Central memory CD8-positive, alpha-beta T cell (primary cell): Measurements from ENCODE around the gene NDUFA3.

Experiments
- ATAC-seq: fragments of 150-1000 bp; cut with Tn5 transposase; replicated peaks from 2 replicates; pipeline ENCODE4 v1.10.0; 2022; ENCODE audit warnings: mild to moderate bottlenecking, moderate FRiP score, moderate number of reproducible peaks; ENCODE audit not compliant: poor library complexity, severe bottlenecking; ENCODE audit errors: extremely low read depth
- DNase-seq, 2 donors: peaks; one replicate each; pipeline ENCODE4 v3.0.0; 2021; ENCODE audit warnings: low spot score in 2 of 2
- H3K27ac Mint-ChIP-seq: one replicate; pipeline ENCODE4 v1.8.0; 2022; ENCODE audit warnings: low read depth, mild to moderate bottlenecking, moderate library complexity, mixed read lengths
- H3K27me3 Mint-ChIP-seq: one replicate; pipeline ENCODE4 v1.8.0; 2022; ENCODE audit warnings: mixed read lengths
- H3K36me3 Mint-ChIP-seq: one replicate; pipeline ENCODE4 v1.8.0; 2022; ENCODE audit warnings: mild to moderate bottlenecking, moderate library complexity, mixed read lengths; ENCODE audit not compliant: insufficient read depth
- H3K4me1 Mint-ChIP-seq: one replicate; pipeline ENCODE4 v1.8.0; 2022; ENCODE audit warnings: mixed read lengths
- H3K4me3 Mint-ChIP-seq: one replicate; pipeline ENCODE4 v1.8.0; 2022; ENCODE audit warnings: mild to moderate bottlenecking, moderate library complexity, mixed read lengths
- H3K9me3 Mint-ChIP-seq: one replicate; pipeline ENCODE4 v1.8.0; 2022; ENCODE audit warnings: mixed read lengths

The NDUFA3 gene

DNA sequence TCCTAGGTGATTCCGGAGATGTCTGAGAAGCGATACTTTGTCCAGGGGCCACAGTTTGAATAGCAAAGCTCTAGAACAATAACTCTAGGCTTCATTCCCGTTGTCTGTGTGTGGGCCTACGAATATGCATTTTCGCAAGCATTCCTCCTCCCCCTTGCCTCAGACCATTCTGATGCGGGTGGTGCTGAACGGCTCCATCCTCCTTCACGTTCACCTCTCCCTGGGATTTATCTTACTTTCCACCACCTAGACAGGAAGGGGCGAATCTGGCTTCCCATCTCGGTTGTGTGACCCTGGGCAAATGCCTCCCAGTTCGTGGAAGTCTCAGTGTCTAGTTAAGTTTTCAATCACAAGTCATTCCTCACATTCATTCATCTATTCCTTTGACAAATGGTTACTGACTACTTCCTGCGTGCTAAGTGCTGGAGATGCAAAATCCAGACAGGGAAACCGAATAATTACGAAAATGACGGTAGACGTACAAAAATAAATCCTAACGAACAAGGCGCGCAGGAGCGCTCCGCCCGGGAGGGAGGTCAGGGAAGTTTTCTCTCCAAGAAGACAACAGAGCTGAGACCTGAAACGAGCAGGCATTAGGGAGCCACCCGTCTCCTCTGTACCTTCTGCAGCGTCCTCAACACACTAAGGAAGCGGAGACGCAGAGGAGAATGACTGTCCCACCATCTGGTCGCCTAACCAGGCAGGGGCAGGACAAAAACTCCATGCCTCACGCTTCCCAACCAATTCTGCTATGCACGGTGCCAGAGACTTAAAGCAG is 33.6 kb downstream of the NDUFA3 start:
- peaks cover 26% of the 10 kb centered on the region for H3K36me3 Mint-ChIP-seq

DNA sequence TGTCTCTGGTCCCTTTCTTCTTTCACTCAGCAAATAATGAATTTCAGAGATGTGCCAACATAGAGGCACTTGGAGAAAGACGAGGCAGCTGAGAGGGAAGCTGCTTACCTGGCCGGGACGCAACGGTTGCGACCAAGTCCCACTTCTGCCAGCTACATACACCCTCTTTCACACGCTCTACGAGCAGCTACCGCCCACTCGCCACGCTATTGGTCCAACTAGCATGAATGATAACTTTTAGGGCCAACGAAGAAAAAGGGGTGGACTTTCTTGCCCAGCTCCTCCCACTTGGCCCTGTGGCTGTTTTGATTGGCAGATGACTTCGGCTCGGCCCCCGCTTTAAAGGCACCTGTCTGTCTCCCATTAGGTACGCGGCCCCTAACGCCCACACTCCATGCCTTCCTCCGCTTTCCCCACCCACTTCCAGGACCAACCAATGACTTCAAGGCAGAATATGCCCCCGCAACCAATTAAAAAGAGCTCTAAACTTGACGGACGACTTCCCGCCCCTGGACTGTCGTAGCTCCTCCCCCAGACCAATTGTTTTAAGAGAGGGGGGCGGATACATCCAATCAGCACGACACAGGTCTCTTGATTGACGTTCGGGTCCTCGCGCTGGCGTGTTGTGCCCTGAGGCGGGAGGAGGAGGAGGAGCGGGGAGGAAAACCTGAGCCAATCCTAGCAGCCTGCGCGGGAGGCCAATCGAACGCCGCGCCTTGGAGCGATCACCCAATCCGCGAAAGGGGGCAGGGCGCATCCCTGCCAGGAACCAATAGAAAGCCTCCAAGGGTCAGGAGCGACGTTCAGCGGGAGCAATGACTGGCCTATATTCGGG is 34.4 kb downstream of the NDUFA3 start:
- peak overlapping the region; percentile 94 for H3K4me3 Mint-ChIP-seq
- H3K27me3 Mint-ChIP-seq, result no peaks in the 10 kb centered on the region
- no peaks in the 10 kb centered on the region for H3K9me3 Mint-ChIP-seq
- peak; percentile 95 to 100 for DNase-seq
- H3K36me3 Mint-ChIP-seq, result peaks cover 29% of the 10 kb centered on the region
- H3K27ac Mint-ChIP-seq, result peak overlapping the region; percentile 77
- peaks cover 49% of the 10 kb centered on the region for H3K4me1 Mint-ChIP-seq
- ATAC-seq, result peak; percentile 84

More for the DNA sequence above, 33.6 kb downstream of the NDUFA3 start:
- no peaks in the 10 kb centered on the region for H3K27me3 Mint-ChIP-seq
- H3K9me3 Mint-ChIP-seq, result no peaks in the 10 kb centered on the region
- peaks cover 41% of the 10 kb centered on the region for H3K4me1 Mint-ChIP-seq
- DNase-seq (no peak), ATAC-seq (no peak)
- H3K27ac Mint-ChIP-seq, result peak overlapping the region; percentile 77
- peak overlapping the region; percentile 94 for H3K4me3 Mint-ChIP-seq

DNA sequence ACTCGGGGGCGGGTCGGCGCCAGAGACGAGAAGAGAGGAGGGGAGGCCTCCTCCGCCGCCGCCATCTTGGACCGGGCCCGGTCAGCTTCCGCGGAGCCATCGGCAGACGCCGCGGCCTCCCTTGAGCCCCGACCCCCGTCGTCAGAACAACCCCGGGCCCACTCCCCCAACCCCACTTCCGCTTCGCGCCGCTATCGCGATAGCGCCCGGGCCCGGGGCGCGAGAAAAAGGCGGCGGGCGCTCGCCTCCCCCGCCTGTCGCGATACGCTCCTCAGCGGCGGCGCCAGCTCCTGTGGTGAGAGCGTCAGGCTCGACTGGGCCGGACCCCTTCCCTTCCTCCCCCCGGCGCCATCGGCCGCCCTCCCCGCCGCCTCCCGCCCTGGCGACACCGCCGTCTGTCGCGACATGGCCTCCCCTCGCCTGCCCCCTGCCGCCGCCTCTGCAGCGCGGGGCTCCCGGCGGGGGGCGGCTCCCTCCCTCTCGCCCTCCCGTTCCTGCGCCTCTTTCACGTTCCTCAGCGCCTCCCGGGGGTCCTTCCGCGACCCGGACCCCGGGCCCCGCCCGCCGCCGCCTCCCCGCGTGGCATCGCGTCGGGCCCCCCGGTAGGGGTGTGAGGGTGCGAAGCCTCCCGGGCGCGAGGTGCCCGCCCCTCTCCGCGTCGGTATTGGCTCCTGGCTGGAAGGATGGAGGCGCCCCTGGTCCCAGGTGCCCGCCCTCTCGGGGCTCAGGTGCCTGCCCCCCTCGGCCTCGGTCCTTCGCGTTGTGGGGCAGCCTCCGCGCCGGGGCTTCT is 35.2 kb downstream of the NDUFA3 start, which contains the start of gene CNOT3:
TSS of gene CNOT3 (plus strand) at position 64 of the 790 bp plus-strand sequence. CDS start 5,217 bp downstream, outside the sequence.
- H3K36me3 Mint-ChIP-seq, result peaks cover 34% of the 10 kb centered on the region
- H3K27ac Mint-ChIP-seq, result peak within 1 kb of the TSS; percentile 97
- peak within 1 kb of the TSS; percentile 94 for H3K4me3 Mint-ChIP-seq
- no peaks in the 10 kb centered on the region for H3K27me3 Mint-ChIP-seq
- peak; percentile 27 to 30 for DNase-seq
- peaks cover 54% of the 10 kb centered on the region for H3K4me1 Mint-ChIP-seq
- no peaks in the 10 kb centered on the region for H3K9me3 Mint-ChIP-seq
- ATAC-seq, result no peak

DNA sequence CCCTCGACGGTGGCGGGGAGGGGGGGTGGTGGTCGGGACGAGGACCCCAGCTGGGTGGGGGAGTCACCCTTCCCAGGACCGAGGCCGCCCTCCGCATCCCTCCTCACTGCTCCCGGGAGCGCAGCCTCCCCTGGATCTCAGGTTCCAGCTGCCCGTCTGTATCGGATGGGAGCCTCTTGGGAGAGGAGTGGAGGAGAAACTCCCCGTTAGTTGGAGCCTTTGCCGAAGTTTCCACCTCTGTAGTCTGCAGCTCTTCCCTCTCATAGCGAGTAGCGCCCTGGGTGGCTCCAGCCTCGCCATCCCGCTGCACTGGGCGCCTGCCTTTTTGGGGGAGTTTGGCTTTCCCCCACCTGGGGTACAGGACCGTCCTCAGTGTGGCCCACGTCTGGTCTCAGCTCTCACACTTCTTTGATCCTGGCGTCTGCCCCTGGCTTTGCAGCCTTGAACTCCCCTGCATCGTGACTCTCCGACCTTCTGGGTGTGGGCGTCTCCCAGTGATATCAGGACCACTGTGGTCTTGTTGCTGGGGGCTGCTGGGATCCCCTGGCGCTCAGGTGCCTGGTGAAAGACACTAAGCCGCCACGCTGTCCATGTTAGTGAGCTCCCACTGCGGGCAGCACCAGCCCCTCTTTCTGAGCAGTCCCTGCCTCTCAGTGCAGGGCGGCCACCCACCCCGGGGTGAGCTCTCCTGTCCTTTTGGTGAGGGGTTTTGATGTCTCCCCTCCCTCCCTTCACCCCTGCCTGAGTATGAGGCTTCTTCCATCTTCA is 36.0 kb downstream of the NDUFA3 start:
- H3K27me3 Mint-ChIP-seq, result no peaks in the 10 kb centered on the region
- peaks cover 55% of the 10 kb centered on the region for H3K4me1 Mint-ChIP-seq
- H3K27ac Mint-ChIP-seq, result peak overlapping the region; percentile 97

DNA sequence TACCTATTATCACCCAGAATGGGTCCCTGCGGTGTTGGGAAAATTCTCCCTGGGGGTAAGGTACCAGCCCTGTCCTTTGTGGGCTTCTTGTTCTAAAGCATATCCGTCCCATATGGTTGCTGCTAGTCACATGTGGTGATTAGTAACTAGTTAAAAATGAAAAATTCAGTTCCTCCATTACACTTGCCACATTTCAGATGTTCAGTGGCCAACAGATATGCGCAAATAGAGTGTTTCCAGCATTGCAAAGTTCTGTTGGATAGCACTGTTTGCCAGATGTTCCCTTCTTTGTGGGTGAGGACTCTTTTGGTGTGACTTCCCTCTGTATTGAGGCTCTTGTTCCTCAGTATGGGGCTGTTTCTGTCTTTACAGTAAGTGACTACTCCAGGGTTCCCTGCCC is 38.7 kb downstream of the NDUFA3 start:
- Mint-ChIP-seq H3K36me3 (peaks cover 42% of the 10 kb centered on the region), H3K4me1 (peaks cover 51% of the 10 kb centered on the region), H3K9me3 (no peaks in the 10 kb centered on the region), H3K27ac (no peak overlapping the region), H3K4me3 (no peak overlapping the region), H3K27me3 (no peaks in the 10 kb centered on the region)
- ATAC-seq (no peak), DNase-seq (no peak)

More for the DNA sequence above, 36.0 kb downstream of the NDUFA3 start:
- no peaks in the 10 kb centered on the region for H3K9me3 Mint-ChIP-seq
- H3K36me3 Mint-ChIP-seq, result peaks cover 33% of the 10 kb centered on the region
- H3K4me3 Mint-ChIP-seq, result peak overlapping the region; percentile 94
- ATAC-seq, result no peak
- no peak for DNase-seq

DNA sequence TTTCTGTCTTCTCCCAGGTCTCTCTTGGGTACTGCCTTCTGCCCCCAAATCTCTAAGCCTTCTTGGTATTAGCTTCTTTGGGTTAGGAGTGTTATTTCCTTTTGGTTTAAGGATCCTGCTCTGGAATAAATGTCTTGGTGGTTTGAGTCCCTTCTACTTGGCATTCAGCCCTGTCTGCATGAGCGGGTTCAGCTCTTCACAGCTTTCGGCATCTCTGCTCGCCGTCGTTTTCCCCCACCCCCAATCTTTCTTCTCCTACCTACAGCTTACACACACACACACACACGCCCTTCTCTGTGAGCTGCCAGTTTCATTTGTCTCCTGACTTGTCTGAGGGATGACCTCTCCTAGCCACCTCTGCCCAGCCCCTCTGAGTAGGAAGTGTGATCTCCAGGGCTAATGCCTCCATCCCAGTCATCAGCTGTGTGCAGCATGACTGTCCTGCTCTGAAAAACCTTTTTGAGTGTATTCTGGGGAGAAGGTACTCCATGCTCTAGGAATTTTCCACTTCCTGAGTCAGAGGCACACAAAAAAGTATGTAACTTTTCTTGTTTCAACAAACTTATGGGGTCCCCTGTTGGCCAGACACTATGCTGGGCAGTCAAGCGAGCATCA is 39.6 kb downstream of the NDUFA3 start:
- no peaks in the 10 kb centered on the region for H3K27me3 Mint-ChIP-seq
- H3K9me3 Mint-ChIP-seq, result no peaks in the 10 kb centered on the region
- no peak overlapping the region for H3K27ac Mint-ChIP-seq
- no peak overlapping the region for H3K4me3 Mint-ChIP-seq
- H3K4me1 Mint-ChIP-seq, result peaks cover 46% of the 10 kb centered on the region
- ATAC-seq (no peak), DNase-seq (no peak)
- peaks cover 39% of the 10 kb centered on the region for H3K36me3 Mint-ChIP-seq

DNA sequence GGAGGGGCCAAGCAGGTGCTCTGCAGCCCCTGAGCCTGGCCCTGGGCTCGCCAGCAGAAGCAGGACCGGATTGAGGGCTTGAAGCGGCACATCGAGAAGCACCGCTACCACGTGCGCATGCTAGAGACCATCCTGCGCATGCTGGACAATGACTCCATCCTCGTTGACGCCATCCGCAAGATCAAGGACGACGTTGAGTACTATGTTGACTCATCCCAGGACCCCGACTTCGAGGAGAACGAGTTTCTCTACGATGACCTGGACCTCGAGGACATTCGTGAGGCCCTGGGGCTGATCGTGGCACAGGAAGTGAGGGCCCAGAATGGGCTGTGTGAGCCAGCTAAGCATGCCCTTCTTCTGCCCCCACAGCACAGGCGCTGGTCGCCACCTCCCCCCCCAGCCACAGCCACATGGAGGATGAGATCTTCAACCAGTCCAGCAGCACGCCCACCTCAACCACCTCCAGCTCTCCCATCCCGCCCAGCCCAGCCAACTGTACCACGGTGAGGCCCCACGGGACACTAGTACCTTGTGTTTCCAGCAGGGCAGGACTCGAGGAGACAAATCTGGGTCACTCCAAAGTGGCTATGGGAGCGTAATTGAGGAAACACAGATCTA is 43.0 kb downstream of the NDUFA3 start:
- Mint-ChIP-seq H3K4me3 (no peak overlapping the region), H3K36me3 (peaks cover 37% of the 10 kb centered on the region), H3K9me3 (no peaks in the 10 kb centered on the region), H3K27me3 (no peaks in the 10 kb centered on the region), H3K4me1 (peaks cover 29% of the 10 kb centered on the region), H3K27ac (no peak overlapping the region)
- ATAC-seq, result no peak
- DNase-seq, result no peak

DNA sequence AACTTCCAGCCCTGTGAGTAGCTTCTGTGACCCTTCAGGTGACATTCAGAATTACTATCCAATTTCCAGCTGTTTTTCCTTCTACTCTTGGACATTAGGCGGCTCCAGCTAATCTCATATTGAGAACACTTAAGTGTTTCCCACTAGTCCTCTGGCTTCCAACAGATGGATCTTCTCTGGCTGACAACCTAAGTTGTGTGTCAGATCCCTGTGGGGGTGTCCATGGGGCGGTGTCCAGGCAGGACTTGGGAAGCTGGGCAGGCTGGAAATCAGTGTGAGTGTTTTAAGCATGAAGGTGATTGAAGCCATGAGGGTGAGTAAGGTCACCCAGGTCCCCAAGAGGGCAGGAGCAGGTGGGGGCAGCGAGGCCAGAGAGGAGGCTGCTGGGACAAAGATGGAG is 45.0 kb downstream of the NDUFA3 start:
- DNase-seq (no peak), ATAC-seq (no peak)
- Mint-ChIP-seq H3K4me3 (no peak overlapping the region), H3K27me3 (no peaks in the 10 kb centered on the region), H3K27ac (no peak overlapping the region), H3K9me3 (no peaks in the 10 kb centered on the region), H3K36me3 (peaks cover 38% of the 10 kb centered on the region), H3K4me1 (peaks cover 18% of the 10 kb centered on the region)

DNA sequence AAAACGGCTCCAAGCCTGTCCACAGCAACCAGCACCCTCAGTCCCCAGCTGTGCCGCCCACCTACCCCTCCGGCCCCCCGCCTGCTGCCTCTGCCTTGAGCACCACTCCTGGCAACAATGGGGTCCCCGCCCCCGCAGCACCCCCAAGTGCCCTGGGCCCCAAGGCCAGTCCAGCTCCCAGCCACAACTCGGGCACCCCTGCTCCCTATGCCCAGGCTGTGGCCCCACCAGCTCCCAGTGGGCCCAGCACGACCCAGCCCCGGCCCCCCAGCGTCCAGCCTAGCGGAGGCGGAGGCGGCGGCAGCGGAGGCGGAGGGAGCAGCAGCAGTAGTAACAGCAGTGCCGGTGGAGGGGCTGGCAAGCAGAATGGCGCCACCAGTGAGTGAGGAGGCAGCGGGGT is 45.5 kb downstream of the NDUFA3 start:
- ATAC-seq (no peak), DNase-seq (no peak)
- H3K9me3 Mint-ChIP-seq, result no peaks in the 10 kb centered on the region
- no peak overlapping the region for H3K4me3 Mint-ChIP-seq
- H3K4me1 Mint-ChIP-seq, result peaks cover 19% of the 10 kb centered on the region
- H3K27me3 Mint-ChIP-seq, result no peaks in the 10 kb centered on the region
- H3K27ac Mint-ChIP-seq, result no peak overlapping the region
- H3K36me3 Mint-ChIP-seq, result peaks cover 38% of the 10 kb centered on the region

DNA sequence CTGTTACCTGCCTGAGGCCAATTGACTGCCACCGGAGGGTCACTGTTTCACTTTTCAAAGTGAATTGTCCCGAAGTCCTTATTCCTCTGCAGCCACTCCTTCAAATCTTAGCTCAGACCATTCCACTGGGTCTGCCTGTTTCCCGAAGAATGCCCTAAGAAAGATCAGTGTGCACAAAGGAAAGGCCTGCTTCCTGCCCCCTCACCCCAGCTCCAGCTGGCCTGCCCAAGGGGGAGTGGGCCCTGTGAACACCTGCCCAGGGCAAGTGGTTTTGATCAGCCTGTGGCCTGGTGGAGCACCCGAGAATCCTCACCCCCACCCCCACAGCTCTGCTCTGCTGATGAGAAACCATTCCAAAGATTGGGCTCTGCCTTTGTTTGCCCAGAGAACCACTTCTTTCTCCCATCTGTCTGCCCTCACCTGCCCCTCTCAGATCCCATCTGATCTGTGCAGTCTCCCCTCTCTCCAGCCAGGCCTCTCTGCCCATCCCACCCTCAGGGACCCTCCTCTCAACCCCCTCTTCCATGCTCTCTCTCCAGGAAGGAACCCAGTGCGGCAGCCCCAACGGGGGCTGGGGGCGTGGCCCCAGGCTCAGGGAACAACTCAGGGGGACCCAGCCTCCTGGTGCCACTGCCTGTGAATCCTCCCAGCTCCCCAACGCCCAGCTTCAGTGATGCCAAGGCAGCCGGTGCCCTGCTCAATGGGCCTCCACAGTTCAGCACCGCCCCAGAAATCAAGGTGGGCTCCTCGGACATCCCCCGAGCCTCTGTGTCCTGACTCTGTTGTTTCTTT is 46.6 kb downstream of the NDUFA3 start:
- Mint-ChIP-seq H3K9me3 (no peaks in the 10 kb centered on the region), H3K4me1 (peaks cover 22% of the 10 kb centered on the region), H3K36me3 (peaks cover 40% of the 10 kb centered on the region), H3K27me3 (no peaks in the 10 kb centered on the region), H3K27ac (no peak overlapping the region), H3K4me3 (no peak overlapping the region)
- no peak for DNase-seq
- ATAC-seq, result no peak
